Activated CD8-positive, alpha-beta memory T cell treated with anti-CD3 and anti-CD28 coated beads, Interleukin-2, amount 50 U/mL, for 1 hour (primary cell): ENCODE results near the gene AQP12B.
"Not testable (repeated sequence)": the region's sequence is repeated elsewhere in the genome, so short reads cannot be mapped to it uniquely, and the experiment has no call there.

Source experiments
- DNase-seq: peaks from one replicate; pipeline ENCODE4 v3.0.0-alpha.2; 2020; ENCODE audit errors: extremely low read depth

The AQP12B gene

GRCh38 chr2:240701091-240701735 lies 18.5 kb upstream of the AQP12B start:
- no peak for DNase-seq

GRCh38 chr2:240700616-240701015 lies 17.9 kb upstream of the AQP12B start:
- DNase-seq: not testable (repeated sequence)

GRCh38 chr2:240699835-240700234 lies 17.1 kb upstream of the AQP12B start:
- DNase-seq: not testable (repeated sequence)

- DNase-seq: not testable (repeated sequence)
Observed at GRCh38 chr2:240698852-240699561, 16.3 kb upstream of the AQP12B start.

GRCh38 chr2:240696469-240696868 lies 13.8 kb upstream of the AQP12B start:
- not testable (repeated sequence) for DNase-seq

- not testable (repeated sequence) for DNase-seq
Observed at GRCh38 chr2:240695593-240695992, 12.9 kb upstream of the AQP12B start.

- not testable (repeated sequence) for DNase-seq
Observed at GRCh38 chr2:240694304-240694703, 11.6 kb upstream of the AQP12B start.

GRCh38 chr2:240692583-240693561 lies 10.2 kb upstream of the AQP12B start:
- not testable (repeated sequence) for DNase-seq

- not testable (repeated sequence) for DNase-seq
Observed at GRCh38 chr2:240691631-240692420, 9.1 kb upstream of the AQP12B start, which contains the start of gene AQP12A. TSS of gene AQP12A (plus strand) at chr2:240691866. CDS start at chr2:240691914, 48 bp downstream.

- not testable (repeated sequence) for DNase-seq
Observed at GRCh38 chr2:240691075-240691427, 8.4 kb upstream of the AQP12B start.

- DNase-seq: not testable (repeated sequence)
Observed at GRCh38 chr2:240690421-240691074, 7.9 kb upstream of the AQP12B start.

GRCh38 chr2:240689975-240690374 lies 7.3 kb upstream of the AQP12B start:
- no peak for DNase-seq

GRCh38 chr2:240688553-240688919 lies 5.9 kb upstream of the AQP12B start:
- DNase-seq: no peak

GRCh38 chr2:240687741-240688552 lies 5.3 kb upstream of the AQP12B start:
- DNase-seq: no peak

GRCh38 chr2:240687045-240687740 lies 4.5 kb upstream of the AQP12B start:
- DNase-seq: no peak

- no peak for DNase-seq
Observed at GRCh38 chr2:240686460-240686859, 3.8 kb upstream of the AQP12B start.

- DNase-seq: no peak
Observed at GRCh38 chr2:240685771-240686371, 3.2 kb upstream of the AQP12B start.

GRCh38 chr2:240683980-240684728 lies 1.5 kb upstream of the AQP12B start:
- not testable (repeated sequence) for DNase-seq
